Measurements from ENCODE around the gene DNAH14. TPM values are rescaled to one million over a fixed set of nuclear protein-coding genes. Genes with fewer than 3 reads are reported as not detected.

DNAH14 gene
- total and polyA plus RNA-seq, 2 of the 4 experiments (the other 2 are of a cell fraction), result 2.7 to 3.6 TPM

DNA sequence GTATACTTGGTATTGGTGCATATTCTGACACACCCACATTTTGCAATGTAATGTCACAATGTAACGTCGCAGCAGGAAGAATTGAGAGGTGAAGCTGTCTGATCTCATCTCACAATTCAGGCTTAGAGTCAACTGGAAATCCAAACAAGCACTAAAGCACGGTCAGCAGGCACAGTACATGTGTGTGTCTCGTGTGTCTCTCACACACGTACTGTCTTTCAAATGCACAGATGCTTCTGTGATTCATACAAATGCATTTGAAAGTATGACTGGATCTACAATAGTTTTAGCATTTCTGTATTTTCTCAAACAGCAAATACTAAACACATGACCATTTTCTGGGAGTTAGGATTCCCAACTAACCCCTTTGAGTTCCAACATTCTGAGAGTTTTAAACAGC lies 471.5 kb downstream of the DNAH14 start:
- H2AFZ ChIP-seq (replicated peaks; ENCODE audit: low read length, poor library complexity), result no peak overlapping the region
- no peak overlapping the region for H2BK5ac ChIP-seq (ENCODE audit: low read depth, low read length, poor library complexity, severe bottlenecking)
- H3K23ac ChIP-seq (ENCODE audit: low read depth, low read length), result no peak overlapping the region
- no peak overlapping the region for H3K18ac ChIP-seq (ENCODE audit: low read depth, low read length)
- in situ Hi-C loops (cut with MboI; ENCODE audit: low sequenced_read_pairs) (loop anchor here (25.0 kb wide), 1 partner anchor 914 kb away; no protein-coding TSS in a partner anchor), dilution Hi-C loops (cut with HindIII; ENCODE audit: low sequenced_read_pairs, unreplicated experiment) (no loop called here), intact Hi-C loops (cut with micrococcal nuclease) (no loop called here)
- ChIA-PET POLR2A (ENCODE audit: unreplicated experiment) (interaction anchor here (0.6 kb wide), 1 partner anchor 362 kb away, joined by 4 read pairs; no protein-coding TSS in a partner anchor), CTCF (no interaction called here)
- H2BK15ac ChIP-seq (ENCODE audit: low read depth, low read length), result no peak overlapping the region
- peaks cover 0 to 12% of the 10 kb centered on the region in 2 experiments; a peak in 2 of 4 replicates for H3K79me1 ChIP-seq (ENCODE audit: low read depth in 1 of 2, low read length in 2 of 2)
- H3K9ac ChIP-seq (ENCODE audit: low read depth, low read length), result no peak overlapping the region
- H2BK120ac ChIP-seq (ENCODE audit: low read depth, low read length), result no peak overlapping the region
- H4K20me1 ChIP-seq (ENCODE audit: insufficient read depth, low read length), result no peaks in the 10 kb centered on the region
- no peak overlapping the region for H2AK5ac ChIP-seq (ENCODE audit: low read depth, low read length)
- no peak overlapping the region for H3K27ac ChIP-seq (ENCODE audit: insufficient read depth, low read length)
- H3K14ac ChIP-seq (replicated peaks; ENCODE audit: low read depth, low read length), result no peak overlapping the region
- H2AK9ac ChIP-seq (replicated peaks; ENCODE audit: low read depth, low read length, poor library complexity), result no peak overlapping the region
- no peak overlapping the region for H3K4me3 ChIP-seq (ENCODE audit: insufficient read depth, low read depth, low read length)
- no peaks in the 10 kb centered on the region for H3K9me3 ChIP-seq (ENCODE audit: control insufficient read depth, insufficient read depth, low read length)
- H2BK20ac ChIP-seq (ENCODE audit: low read depth, low read length), result no peak overlapping the region
- no peaks in the 10 kb centered on the region for H3K27me3 ChIP-seq (ENCODE audit: control insufficient read depth, insufficient read depth, low read length)
- H3K4me2 ChIP-seq (ENCODE audit: low read depth, low read length), result no peak overlapping the region
- H4K8ac ChIP-seq (ENCODE audit: low read depth in 2 of 2, low read length in 2 of 2), result no peak overlapping the region
- no peak for ATAC-seq (ENCODE audit: low read depth)
- H3K36me3 ChIP-seq (ENCODE audit: control insufficient read depth, insufficient read depth, low read length), result peaks cover 17% of the 10 kb centered on the region
- H3K56ac ChIP-seq (ENCODE audit: extremely low read depth, insufficient read depth, low read length), result no peak overlapping the region
- H3K4me1 ChIP-seq (ENCODE audit: control insufficient read depth, insufficient read depth, low read length), result no peaks in the 10 kb centered on the region
- no TSS peak for BruUV-seq (replicated peaks)
- H3K4ac ChIP-seq (ENCODE audit: low read depth, low read length), result no peak overlapping the region
- TF ChIP-seq POLR2A (IDR thresholded peaks at IDR 0.05; ENCODE audit: low read depth, low read length) (no peak), RAD21 (IDR thresholded peaks at IDR 0.05; ENCODE audit: low read length) (no peak), MAZ (IDR thresholded peaks at IDR 0.05; ENCODE audit: borderline replicate concordance, low read depth, low read length) (no peak), RFX5 (IDR thresholded peaks at IDR 0.05; ENCODE audit: low read depth, low read length) (no peak), SMC3 (IDR thresholded peaks at IDR 0.05; ENCODE audit: low read depth, low read length) (no peak), FOS (IDR thresholded peaks at IDR 0.05; ENCODE audit: low read depth, low read length) (no peak), CHD1 (IDR thresholded peaks at IDR 0.05; ENCODE audit: low read depth, low read length) (no peak), MXI1 (IDR thresholded peaks at IDR 0.05; ENCODE audit: borderline replicate concordance, low read depth, low read length) (no peak)
- TF ChIP-seq, protein P1, sequence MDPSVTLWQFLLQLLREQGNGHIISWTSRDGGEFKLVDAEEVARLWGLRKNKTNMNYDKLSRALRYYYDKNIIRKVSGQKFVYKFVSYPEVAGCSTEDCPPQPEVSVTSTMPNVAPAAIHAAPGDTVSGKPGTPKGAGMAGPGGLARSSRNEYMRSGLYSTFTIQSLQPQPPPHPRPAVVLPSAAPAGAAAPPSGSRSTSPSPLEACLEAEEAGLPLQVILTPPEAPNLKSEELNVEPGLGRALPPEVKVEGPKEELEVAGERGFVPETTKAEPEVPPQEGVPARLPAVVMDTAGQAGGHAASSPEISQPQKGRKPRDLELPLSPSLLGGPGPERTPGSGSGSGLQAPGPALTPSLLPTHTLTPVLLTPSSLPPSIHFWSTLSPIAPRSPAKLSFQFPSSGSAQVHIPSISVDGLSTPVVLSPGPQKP (IDR thresholded peaks at IDR 0.05; ENCODE audit: borderline replicate concordance, low read depth, low read length), result no peak
- peaks cover 2% of the 10 kb centered on the region for H3K9me1 ChIP-seq (ENCODE audit: insufficient read depth, low read length)
- no peak for DNase-seq
- no peak overlapping the region for H4K91ac ChIP-seq (ENCODE audit: insufficient read depth, low read depth, low read length)
- WGBS, 2 experiments (ENCODE audit: extremely low coverage in 2 of 2, insufficient read length in 1 of 2), result 100% methylated on average over 1 of the region's 5 CpGs; no CpG with 5 or more reads in 1 of the 2 experiments
- H4K5ac ChIP-seq (ENCODE audit: low read depth, low read length), result no peak overlapping the region

All from IMR-90 (cell line).